GM19035 (cell line): Measurements from ENCODE around the gene EPB41L1.

ENCODE experiments used
- ATAC-seq: cut with Tn5 transposase; IDR thresholded peaks from one replicate; pipeline ENCODE4 v1.9.1; 2021; ENCODE audit not compliant: unreplicated experiment

Gene EPB41L1

GRCh38 chr20:36254076-36254475 lies 99.5 kb downstream of the EPB41L1 start:
- ATAC-seq: no peak

GRCh38 chr20:36255445-36255844 lies 100.9 kb downstream of the EPB41L1 start:
- ATAC-seq: no peak

- no peak for ATAC-seq
Measured at GRCh38 chr20:36259177-36260061, 104.9 kb downstream of the EPB41L1 start.

GRCh38 chr20:36260316-36260715 lies 105.8 kb downstream of the EPB41L1 start:
- ATAC-seq: no peak

GRCh38 chr20:36261389-36262105 lies 107.0 kb downstream of the EPB41L1 start:
- no peak for ATAC-seq

GRCh38 chr20:36262440-36262839 lies 107.9 kb downstream of the EPB41L1 start:
- ATAC-seq: no peak

- no peak for ATAC-seq
Measured at GRCh38 chr20:36264426-36265246, 110.1 kb downstream of the EPB41L1 start.

- ATAC-seq: no peak
Measured at GRCh38 chr20:36266189-36266588, 111.6 kb downstream of the EPB41L1 start.

GRCh38 chr20:36267605-36268381 lies 113.3 kb downstream of the EPB41L1 start:
- no peak for ATAC-seq

GRCh38 chr20:36268440-36269342 lies 114.2 kb downstream of the EPB41L1 start:
- no peak for ATAC-seq

GRCh38 chr20:36269507-36269906 lies 115.0 kb downstream of the EPB41L1 start:
- ATAC-seq: no peak

GRCh38 chr20:36270744-36271638 lies 116.5 kb downstream of the EPB41L1 start:
- ATAC-seq: no peak

GRCh38 chr20:36271639-36272546 lies 117.4 kb downstream of the EPB41L1 start:
- no peak for ATAC-seq

- ATAC-seq: no peak
Measured at GRCh38 chr20:36272547-36273220, 118.1 kb downstream of the EPB41L1 start.

- no peak for ATAC-seq
Measured at GRCh38 chr20:36273414-36274180, 119.1 kb downstream of the EPB41L1 start.

- ATAC-seq: no peak
Measured at GRCh38 chr20:36274181-36274841, 119.8 kb downstream of the EPB41L1 start.
